OCI-LY7 (cell line): ENCODE results near the gene ARID5B.

Experiments
- CTCF ChIP-seq: fragments of 200-600 bp; sonication (generic); conservative IDR thresholded peaks from 2 replicates; pipeline ENCODE4 v1.5.1; 2014; ENCODE audit warnings: mild to moderate bottlenecking, antibody characterized with exemption, low read length, moderate library complexity, mixed read lengths
- EZH2phosphoT487 ChIP-seq: fragments of 200-600 bp; sonication (generic); IDR thresholded peaks from 2 replicates; pipeline ENCODE4 v1.6.1; 2018; ENCODE audit warnings: low read depth, borderline replicate concordance, mild to moderate bottlenecking, mixed run types, antibody characterized with exemption, low read length, moderate library complexity, mixed read lengths

GRCh38 chr10:61987537-61987936 is 86.0 kb downstream of the ARID5B start:
- TF ChIP-seq CTCF: no peak
- no peak for TF ChIP-seq EZH2phosphoT487
